NCI-H1048 (cell line): ENCODE measurements around the gene GXYLT2.
"Not testable (repeated sequence)": the region's sequence is repeated elsewhere in the genome, so short reads cannot be mapped to it uniquely, and the experiment has no call there.

Source experiments
- DNase-seq: peaks from one replicate; lab custom pipeline; 2025; lab: John Stamatoyannopoulos, UW

The GXYLT2 gene

DNA sequence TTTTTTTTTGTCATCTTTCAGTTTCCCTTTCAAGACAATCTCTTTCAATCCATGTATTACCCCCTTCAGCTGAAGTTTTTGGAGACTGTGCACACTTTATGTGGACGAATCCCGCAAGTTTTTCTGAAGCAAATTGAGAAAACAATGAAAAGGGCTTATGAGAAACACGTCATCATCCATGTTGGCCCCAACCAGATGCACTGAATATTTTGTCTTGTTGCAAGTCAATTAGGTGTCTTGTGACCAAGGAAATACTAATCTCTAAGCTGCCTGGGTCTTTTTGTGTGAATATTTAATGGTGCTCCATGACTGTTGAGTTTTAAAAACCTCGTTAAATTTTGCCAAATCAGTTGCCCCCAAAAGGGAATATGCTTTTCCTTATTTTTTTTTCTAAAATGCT lies 87.1 kb downstream of the GXYLT2 start:
- no peak for DNase-seq

DNA sequence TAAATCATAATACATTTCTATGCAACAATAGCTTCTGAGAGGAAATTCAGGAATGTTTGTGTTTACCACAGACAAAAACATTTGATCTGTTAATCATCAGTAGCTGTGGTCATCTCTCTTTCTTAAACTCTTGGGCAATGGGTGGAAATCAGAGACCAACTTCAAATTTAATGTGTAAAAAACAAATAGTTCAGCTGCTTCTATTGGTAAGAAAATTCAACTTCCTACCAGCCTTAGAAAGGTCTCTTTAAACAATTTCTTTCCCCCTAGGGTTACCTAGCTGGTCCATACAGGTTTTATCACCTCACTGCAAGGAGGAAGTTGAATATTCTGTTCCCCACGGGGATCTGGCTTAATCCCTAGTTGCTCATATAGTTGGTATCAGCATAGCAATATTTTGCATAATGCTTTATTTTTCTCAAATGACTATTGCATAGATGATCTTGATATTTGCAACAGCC lies 88.5 kb downstream of the GXYLT2 start:
- no peak for DNase-seq

DNA sequence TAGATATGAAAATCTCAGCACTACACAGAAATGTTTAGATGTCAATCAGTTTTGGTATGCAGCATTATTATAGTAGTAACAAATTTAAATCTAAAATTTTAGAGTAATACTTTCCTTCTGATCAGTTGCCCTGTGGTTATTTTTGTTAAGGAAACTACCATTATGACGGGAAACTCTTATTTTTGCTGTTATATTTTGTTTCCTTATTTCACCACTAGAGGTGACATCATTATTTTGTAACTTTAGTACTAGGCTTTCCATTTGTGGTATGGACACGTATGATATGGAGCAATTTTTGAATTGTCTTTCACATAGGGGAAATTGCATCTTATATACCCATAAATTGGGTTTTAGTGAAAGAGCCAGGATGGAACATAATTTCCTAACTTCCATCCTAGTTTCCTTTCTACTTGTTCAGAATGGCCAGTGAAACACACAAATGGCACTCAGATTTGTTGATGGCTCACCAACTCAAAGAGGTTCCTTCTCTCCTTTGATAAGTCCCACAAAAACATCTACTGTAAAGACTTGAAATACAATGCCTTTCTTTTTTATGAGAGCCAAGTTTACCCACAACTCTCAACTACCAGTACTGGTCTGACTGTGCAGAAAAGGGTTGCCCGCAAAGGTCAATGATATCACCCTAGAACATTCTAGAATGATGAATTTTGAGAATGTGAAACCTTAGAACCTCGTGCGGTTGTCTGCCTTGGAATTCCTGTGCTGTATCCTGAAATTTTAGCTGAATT lies 89.4 kb downstream of the GXYLT2 start:
- no peak for DNase-seq

DNA sequence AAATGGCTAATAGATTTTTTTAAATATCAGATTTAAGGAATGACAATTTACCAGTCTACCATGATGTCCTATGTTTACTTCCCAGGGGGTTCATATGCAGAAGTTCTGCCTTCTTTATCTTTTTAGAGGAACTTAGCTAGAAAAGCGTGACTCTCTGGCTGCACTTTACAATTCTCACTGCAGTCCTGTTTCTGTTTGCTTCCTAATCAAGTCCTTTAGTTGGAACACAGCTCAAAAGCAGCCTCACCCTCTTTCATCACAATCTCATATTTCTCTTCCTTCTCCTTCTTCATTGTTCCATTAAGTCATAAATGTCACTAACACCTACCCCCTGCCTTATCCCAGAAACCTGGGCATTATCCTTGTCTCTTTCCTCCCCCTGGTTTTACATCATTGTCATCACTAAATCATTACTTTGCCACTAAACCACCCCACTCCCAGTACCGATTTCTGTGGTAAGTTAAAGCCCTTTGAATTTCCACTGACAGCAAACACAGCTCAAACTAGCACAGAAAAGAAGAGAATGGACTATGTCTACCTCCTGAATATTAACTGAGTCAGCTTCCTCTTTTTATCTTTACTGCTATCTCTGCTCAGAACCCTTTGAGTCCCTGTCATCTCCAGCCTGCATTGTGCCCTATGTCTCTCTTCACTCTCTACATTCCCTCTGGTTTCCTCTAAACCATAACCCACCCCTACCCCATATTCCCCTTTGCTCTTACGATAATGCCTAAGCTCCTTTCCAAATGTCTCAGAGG lies 94.9 kb downstream of the GXYLT2 start:
- DNase-seq: no peak

DNA sequence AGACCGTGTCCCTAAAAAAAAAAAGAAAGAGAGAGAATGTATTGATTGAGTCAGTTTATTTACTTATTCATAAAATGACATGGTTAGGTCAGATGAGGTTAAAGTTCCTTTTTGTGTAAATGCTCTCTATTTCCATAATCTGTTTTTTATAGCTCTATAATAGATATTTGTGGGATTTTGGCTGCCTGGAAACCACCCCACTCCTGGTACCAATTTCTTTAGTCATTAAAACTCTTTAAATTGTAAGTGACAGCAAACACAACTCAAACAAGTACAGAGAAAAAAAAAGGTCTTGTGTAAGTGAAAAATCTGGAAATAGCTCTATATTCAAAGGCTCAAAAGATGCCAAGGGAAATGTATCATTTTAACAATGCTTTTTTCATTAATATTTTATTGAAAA lies 97.7 kb downstream of the GXYLT2 start:
- DNase-seq: no peak

- DNase-seq: no peak
Measured at GRCh38 chr3:72990701-72991395, 103.0 kb downstream of the GXYLT2 start.

- peak; percentile 27 for DNase-seq
Measured at GRCh38 chr3:72991522-72991921, 103.7 kb downstream of the GXYLT2 start.

- no peak for DNase-seq
Measured at GRCh38 chr3:72993391-72993790, 105.5 kb downstream of the GXYLT2 start.

GRCh38 chr3:72995337-72995736 lies 107.5 kb downstream of the GXYLT2 start:
- no peak for DNase-seq

- DNase-seq: no peak
Measured at GRCh38 chr3:72996121-72996472, 108.3 kb downstream of the GXYLT2 start.

GRCh38 chr3:72996473-72997333 lies 108.9 kb downstream of the GXYLT2 start, which contains the start of gene PPP4R2:
Gene PPP4R2, plus strand, starts transcription at chr3:72996811. Its CDS starts 227 bp downstream, at chr3:72997038.
- peak; percentile 73 for DNase-seq

- DNase-seq: no peak
Measured at GRCh38 chr3:72997421-72997961, 109.6 kb downstream of the GXYLT2 start.

GRCh38 chr3:72998466-72998865 lies 110.6 kb downstream of the GXYLT2 start:
- no peak for DNase-seq

DNA sequence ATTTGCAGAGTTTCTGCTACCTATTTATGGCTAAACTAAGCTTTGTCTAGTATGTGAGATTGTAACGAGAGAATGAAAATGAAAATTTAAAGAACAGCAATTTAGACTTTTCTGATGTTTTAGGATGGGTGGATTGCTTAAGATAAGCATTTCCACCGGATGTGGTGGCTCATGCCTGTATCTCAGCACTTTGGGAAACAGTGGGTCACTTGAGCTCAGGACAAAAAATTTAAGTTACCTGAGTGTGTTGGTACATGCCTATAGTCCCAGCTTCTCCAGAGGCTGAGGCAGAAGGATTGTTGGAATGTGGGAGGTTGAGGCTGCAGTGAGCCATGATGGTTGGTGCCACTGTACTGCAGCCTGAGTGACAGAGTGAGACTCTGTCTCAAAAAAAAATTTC lies 112.1 kb downstream of the GXYLT2 start:
- no peak for DNase-seq

GRCh38 chr3:73003050-73003449 lies 115.2 kb downstream of the GXYLT2 start:
- not testable (repeated sequence) for DNase-seq

DNA sequence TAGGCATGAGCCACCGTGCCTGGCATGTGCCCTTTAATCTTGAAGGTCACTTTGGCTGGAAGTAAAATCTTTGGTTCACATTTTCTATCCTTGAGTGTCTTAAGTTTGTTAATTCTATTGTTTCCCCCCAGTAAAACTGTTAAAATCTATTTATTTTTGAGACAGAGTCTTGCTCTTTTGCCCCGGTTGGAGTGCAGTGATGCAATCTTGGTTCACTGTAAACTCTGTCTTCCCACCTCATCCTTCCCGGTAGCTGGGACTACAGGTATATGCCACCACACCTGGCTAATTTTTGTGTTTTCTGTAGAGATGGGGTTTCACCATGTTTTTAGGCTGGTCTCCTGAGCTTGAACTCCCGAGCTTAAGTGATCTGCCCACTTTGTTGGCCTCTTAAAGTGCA lies 116.5 kb downstream of the GXYLT2 start:
- no peak for DNase-seq

GRCh38 chr3:73007992-73008712 lies 120.3 kb downstream of the GXYLT2 start:
- DNase-seq: no peak

- DNase-seq: no peak
Measured at GRCh38 chr3:73009008-73009407, 121.2 kb downstream of the GXYLT2 start.

GRCh38 chr3:73009750-73010149 lies 121.9 kb downstream of the GXYLT2 start:
- DNase-seq: no peak

- DNase-seq: no peak
Measured at GRCh38 chr3:73010158-73010557, 122.3 kb downstream of the GXYLT2 start.

DNA sequence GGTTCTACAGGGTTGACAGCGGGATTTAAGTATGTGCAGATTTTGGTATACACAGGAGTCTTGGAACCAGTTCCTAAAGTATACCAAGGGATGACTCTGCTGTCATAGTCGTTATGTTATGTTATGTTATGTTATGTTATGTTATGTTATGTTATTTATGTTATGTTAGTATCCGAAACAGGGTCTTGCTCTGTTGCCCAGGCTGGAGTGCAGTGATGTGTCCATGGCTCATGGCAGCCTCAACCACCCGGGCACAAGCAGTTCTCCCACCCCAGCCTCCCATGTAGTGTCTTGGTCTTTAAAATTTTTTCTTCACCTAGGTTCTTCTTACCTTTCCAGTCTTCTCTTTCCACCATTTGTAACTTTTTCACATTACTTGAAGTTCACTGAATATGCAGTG lies 130.5 kb downstream of the GXYLT2 start:
- DNase-seq: no peak
